Measurements from ENCODE around the gene PCNX3. TPM values are rescaled to one million over a fixed set of nuclear protein-coding genes. Genes with fewer than 3 reads are reported as not detected.
"Not testable (repeated sequence)": the region's sequence is repeated elsewhere in the genome, so short reads cannot be mapped to it uniquely, and the experiment has no call there.

The PCNX3 gene
- total RNA-seq, 1 experiment from 2014 or later, result 20.8 TPM

GRCh38 chr11:65658174-65659021 is 42.8 kb downstream of the PCNX3 start:
- in situ Hi-C loops (cut with HindIII; ENCODE audit: low pct_unique_long_range_greater_than_20kb, low sequenced_read_pairs), result no loop called here
- DNase-seq (ENCODE audit: low read depth), result no peak

- in situ Hi-C loops (cut with HindIII; ENCODE audit: low pct_unique_long_range_greater_than_20kb, low sequenced_read_pairs), result no loop called here
- DNase-seq (ENCODE audit: low read depth), result no peak
Observed at GRCh38 chr11:65660038-65660437, 44.5 kb downstream of the PCNX3 start.

- in situ Hi-C loops (cut with HindIII; ENCODE audit: low pct_unique_long_range_greater_than_20kb, low sequenced_read_pairs); DNase-seq (ENCODE audit: low read depth): not testable (repeated sequence)
Observed at GRCh38 chr11:65660908-65661307, 45.3 kb downstream of the PCNX3 start.

GRCh38 chr11:65661599-65662246 is 46.1 kb downstream of the PCNX3 start:
- no peak for DNase-seq (ENCODE audit: low read depth)
- in situ Hi-C loops (cut with HindIII; ENCODE audit: low pct_unique_long_range_greater_than_20kb, low sequenced_read_pairs), result no loop called here

GRCh38 chr11:65662247-65662798 is 46.7 kb downstream of the PCNX3 start:
- in situ Hi-C loops (cut with HindIII; ENCODE audit: low pct_unique_long_range_greater_than_20kb, low sequenced_read_pairs), result no loop called here
- DNase-seq (ENCODE audit: low read depth), result no peak

GRCh38 chr11:65662799-65663638 is 47.4 kb downstream of the PCNX3 start, which contains the start of gene RELA:
RELA (minus strand) TSS chr11:65662916; CDS start chr11:65662832, 84 bp downstream.
- in situ Hi-C loops (cut with HindIII; ENCODE audit: low pct_unique_long_range_greater_than_20kb, low sequenced_read_pairs), result no loop called here
- DNase-seq (ENCODE audit: low read depth), result peak; percentile 97

GRCh38 chr11:65663639-65664200 is 48.1 kb downstream of the PCNX3 start:
- DNase-seq (ENCODE audit: low read depth), result peak; percentile 32
- in situ Hi-C loops (cut with HindIII; ENCODE audit: low pct_unique_long_range_greater_than_20kb, low sequenced_read_pairs), result no loop called here

GRCh38 chr11:65672180-65672860 is 56.7 kb downstream of the PCNX3 start:
- DNase-seq (ENCODE audit: low read depth), result no peak
- in situ Hi-C loops (cut with HindIII; ENCODE audit: low pct_unique_long_range_greater_than_20kb, low sequenced_read_pairs), result no loop called here

GRCh38 chr11:65672982-65673381 is 57.4 kb downstream of the PCNX3 start:
- in situ Hi-C loops (cut with HindIII; ENCODE audit: low pct_unique_long_range_greater_than_20kb, low sequenced_read_pairs), result no loop called here
- no peak for DNase-seq (ENCODE audit: low read depth)

GRCh38 chr11:65680192-65680743 is 64.7 kb downstream of the PCNX3 start:
- no peak for DNase-seq (ENCODE audit: low read depth)
- in situ Hi-C loops (cut with HindIII; ENCODE audit: low pct_unique_long_range_greater_than_20kb, low sequenced_read_pairs), result no loop called here

- DNase-seq (ENCODE audit: low read depth); in situ Hi-C loops (cut with HindIII; ENCODE audit: low pct_unique_long_range_greater_than_20kb, low sequenced_read_pairs): not testable (repeated sequence)
Observed at GRCh38 chr11:65683480-65683879, 67.9 kb downstream of the PCNX3 start.

- in situ Hi-C loops (cut with HindIII; ENCODE audit: low pct_unique_long_range_greater_than_20kb, low sequenced_read_pairs), result no loop called here
- no peak for DNase-seq (ENCODE audit: low read depth)
Observed at GRCh38 chr11:65685981-65686380, 70.4 kb downstream of the PCNX3 start.

Other genes starting within 250 kb of the PCNX3 start
- 1.1 and 2.3 TPM in 2 replicates for gene SLC25A45, start 233.1 kb upstream of the PCNX3 start, total RNA-seq (2014; rRNA removed; shearing (Covaris generic); ENCODE audit: low replicate concordance)
- gene FRMD8, start 229.1 kb upstream of the PCNX3 start, total RNA-seq (2014; rRNA removed; shearing (Covaris generic); ENCODE audit: low replicate concordance), result 24.8 and 35.5 TPM in 2 replicates
- 2.3 and 8.7 TPM in 2 replicates for gene NEAT1, start 193.0 kb upstream of the PCNX3 start, total RNA-seq (2014; rRNA removed; shearing (Covaris generic); ENCODE audit: low replicate concordance)
- gene MALAT1, start 116.7 kb upstream of the PCNX3 start, total RNA-seq (2014; rRNA removed; shearing (Covaris generic); ENCODE audit: low replicate concordance), result 107 and 234 TPM in 2 replicates
- 42.2 and 58.0 TPM in 2 replicates for gene SCYL1, start 90.7 kb upstream of the PCNX3 start, total RNA-seq (2014; rRNA removed; shearing (Covaris generic); ENCODE audit: low replicate concordance)
- 74.6 and 77.7 TPM in 2 replicates for gene LTBP3, start 57.4 kb upstream of the PCNX3 start, total RNA-seq (2014; rRNA removed; shearing (Covaris generic); ENCODE audit: low replicate concordance)
- 90.4 and 96.5 TPM in 2 replicates for gene ZNRD2, start 45.3 kb upstream of the PCNX3 start, total RNA-seq (2014; rRNA removed; shearing (Covaris generic); ENCODE audit: low replicate concordance)
- gene FAM89B, start 43.2 kb upstream of the PCNX3 start, total RNA-seq (2014; rRNA removed; shearing (Covaris generic); ENCODE audit: low replicate concordance), result 18.4 and 53.5 TPM in 2 replicates
- 35.3 and 39.2 TPM in 2 replicates for gene EHBP1L1, start 39.7 kb upstream of the PCNX3 start, total RNA-seq (2014; rRNA removed; shearing (Covaris generic); ENCODE audit: low replicate concordance)
- gene KCNK7, start 20.0 kb upstream of the PCNX3 start, total RNA-seq (2014; rRNA removed; shearing (Covaris generic); ENCODE audit: low replicate concordance), result not detected in 2 replicates
- gene MAP3K11, start 1.6 kb upstream of the PCNX3 start, total RNA-seq (2014; rRNA removed; shearing (Covaris generic); ENCODE audit: low replicate concordance), result 37.2 and 40.0 TPM in 2 replicates
- gene SIPA1, start 22.3 kb downstream of the PCNX3 start, total RNA-seq (2014; rRNA removed; shearing (Covaris generic); ENCODE audit: low replicate concordance), result 12.2 and 34.4 TPM in 2 replicates
- 36.3 and 49.7 TPM in 2 replicates for gene RELA, start 47.1 kb downstream of the PCNX3 start, total RNA-seq (2014; rRNA removed; shearing (Covaris generic); ENCODE audit: low replicate concordance)
- 43.6 and 71.0 TPM in 2 replicates for gene KAT5, start 96.5 kb downstream of the PCNX3 start, total RNA-seq (2014; rRNA removed; shearing (Covaris generic); ENCODE audit: low replicate concordance)
- 19.0 and 29.2 TPM in 2 replicates for gene RNASEH2C, start 105.0 kb downstream of the PCNX3 start, total RNA-seq (2014; rRNA removed; shearing (Covaris generic); ENCODE audit: low replicate concordance)
- 7.2 and 7.9 TPM in 2 replicates for gene AP5B1, start 165.2 kb downstream of the PCNX3 start, total RNA-seq (2014; rRNA removed; shearing (Covaris generic); ENCODE audit: low replicate concordance)
- not detected in 2 replicates for gene OVOL1, start 171.3 kb downstream of the PCNX3 start, total RNA-seq (2014; rRNA removed; shearing (Covaris generic); ENCODE audit: low replicate concordance)
- not detected in 2 replicates for gene SNX32, start 218.2 kb downstream of the PCNX3 start, total RNA-seq (2014; rRNA removed; shearing (Covaris generic); ENCODE audit: low replicate concordance)
- 1,200 and 1,265 TPM in 2 replicates for gene CFL1, start 242.4 kb downstream of the PCNX3 start, total RNA-seq (2014; rRNA removed; shearing (Covaris generic); ENCODE audit: low replicate concordance)
- 69.0 and 76.8 TPM in 2 replicates for gene MUS81, start 244.7 kb downstream of the PCNX3 start, total RNA-seq (2014; rRNA removed; shearing (Covaris generic); ENCODE audit: low replicate concordance)